ENCODE results near the gene AGFG2.
"Not testable (repeated sequence)": the region's sequence is repeated elsewhere in the genome, so short reads cannot be mapped to it uniquely, and the experiment has no call there.

The AGFG2 gene

DNA sequence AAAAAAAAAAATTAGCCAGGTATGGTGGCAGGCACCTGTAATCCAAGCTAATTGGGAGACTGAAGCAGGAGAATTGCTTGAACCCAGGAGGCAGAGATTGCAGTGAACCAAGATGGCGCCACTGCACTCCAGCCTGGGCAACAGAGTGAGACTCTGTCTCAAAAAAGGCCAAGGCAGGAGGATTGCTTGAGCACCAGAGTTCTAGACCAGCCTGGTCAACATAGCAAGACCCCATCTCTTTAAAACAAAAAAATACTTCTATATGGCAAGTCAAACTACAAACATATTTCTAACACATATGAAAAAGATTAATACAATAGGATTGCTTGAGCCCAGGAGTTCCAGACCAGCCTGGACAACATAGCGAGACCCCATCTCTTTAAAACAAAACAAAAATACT is 38.3 kb upstream of the AGFG2 start:
- ATAC-seq: not testable (repeated sequence)

DNA sequence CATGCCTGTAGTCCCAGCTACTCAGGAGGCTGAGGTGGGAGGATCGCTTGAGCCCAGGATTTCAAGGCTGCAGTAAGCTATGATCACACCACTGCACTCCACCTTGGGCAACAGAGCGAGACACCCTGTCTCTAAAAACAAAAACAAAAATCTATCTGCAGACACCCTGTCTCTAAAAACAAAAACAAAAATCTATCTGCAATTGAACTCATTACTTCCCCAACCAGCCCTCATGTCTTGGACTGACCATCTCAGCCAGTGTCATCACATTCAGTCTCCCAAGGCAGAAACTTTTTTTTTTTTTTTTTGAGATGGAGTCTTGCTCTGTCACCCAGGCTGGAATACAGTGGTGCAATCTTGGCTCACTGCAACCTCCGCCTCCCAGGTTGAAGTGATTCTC is 35.0 kb upstream of the AGFG2 start:
- ATAC-seq: peak; percentile 21; the same call in 1 of the 3 replicates

DNA sequence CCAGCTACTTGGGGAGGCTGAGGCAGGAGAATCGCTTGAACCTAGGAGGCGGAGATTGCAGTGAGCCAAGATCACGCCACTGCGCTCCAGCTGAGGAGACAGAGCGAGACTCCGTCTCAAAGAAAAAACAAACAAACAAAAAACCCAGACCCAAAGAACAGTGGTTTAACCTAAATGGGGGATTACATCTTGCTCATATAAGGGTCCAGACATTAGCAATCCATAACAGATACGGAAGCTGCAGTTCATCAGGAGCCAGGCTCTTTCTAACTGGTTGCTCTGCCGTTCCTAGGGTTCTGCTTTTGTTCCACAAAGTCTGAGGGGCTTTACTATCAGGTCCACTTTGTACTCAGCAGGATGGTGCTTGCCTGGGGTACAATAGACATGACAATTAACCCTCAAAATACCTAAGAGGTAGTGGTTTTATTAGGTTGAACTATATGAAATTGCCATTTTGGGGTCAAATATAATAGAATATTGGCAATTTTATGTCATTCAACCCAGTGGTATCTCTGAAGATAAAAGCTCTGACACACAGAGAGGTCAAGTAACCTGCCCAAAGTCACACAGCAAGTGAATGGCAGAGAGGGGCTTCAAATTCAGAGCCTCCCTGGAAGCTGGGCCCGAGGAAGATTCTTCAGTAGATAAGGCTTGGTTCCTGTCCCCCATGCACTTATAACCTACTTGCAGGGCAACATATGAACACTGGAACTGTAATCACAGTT is 34.0 kb upstream of the AGFG2 start:
- no peak for ATAC-seq
- TF ChIP-seq, protein P1, sequence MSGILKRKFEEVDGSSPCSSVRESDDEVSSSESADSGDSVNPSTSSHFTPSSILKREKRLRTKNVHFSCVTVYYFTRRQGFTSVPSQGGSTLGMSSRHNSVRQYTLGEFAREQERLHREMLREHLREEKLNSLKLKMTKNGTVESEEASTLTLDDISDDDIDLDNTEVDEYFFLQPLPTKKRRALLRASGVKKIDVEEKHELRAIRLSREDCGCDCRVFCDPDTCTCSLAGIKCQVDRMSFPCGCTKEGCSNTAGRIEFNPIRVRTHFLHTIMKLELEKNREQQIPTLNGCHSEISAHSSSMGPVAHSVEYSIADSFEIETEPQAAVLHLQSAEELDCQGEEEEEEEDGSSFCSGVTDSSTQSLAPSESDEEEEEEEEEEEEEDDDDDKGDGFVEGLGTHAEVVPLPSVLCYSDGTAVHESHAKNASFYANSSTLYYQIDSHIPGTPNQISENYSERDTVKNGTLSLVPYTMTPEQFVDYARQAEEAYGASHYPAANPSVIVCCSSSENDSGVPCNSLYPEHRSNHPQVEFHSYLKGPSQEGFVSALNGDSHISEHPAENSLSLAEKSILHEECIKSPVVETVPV (CRISPR knock-in tag; IDR thresholded peaks at IDR 0.05): no peak
- no peak for TF ChIP-seq ISL1 (CRISPR knock-in tag; IDR thresholded peaks at IDR 0.05)
- TF ChIP-seq, protein P2, sequence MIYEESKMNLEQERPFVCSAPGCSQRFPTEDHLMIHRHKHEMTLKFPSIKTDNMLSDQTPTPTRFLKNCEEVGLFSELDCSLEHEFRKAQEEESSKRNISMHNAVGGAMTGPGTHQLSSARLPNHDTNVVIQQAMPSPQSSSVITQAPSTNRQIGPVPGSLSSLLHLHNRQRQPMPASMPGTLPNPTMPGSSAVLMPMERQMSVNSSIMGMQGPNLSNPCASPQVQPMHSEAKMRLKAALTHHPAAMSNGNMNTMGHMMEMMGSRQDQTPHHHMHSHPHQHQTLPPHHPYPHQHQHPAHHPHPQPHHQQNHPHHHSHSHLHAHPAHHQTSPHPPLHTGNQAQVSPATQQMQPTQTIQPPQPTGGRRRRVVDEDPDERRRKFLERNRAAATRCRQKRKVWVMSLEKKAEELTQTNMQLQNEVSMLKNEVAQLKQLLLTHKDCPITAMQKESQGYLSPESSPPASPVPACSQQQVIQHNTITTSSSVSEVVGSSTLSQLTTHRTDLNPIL (CRISPR knock-in tag; IDR thresholded peaks at IDR 0.05; ENCODE audit: low read depth): no peak
- no peak for TF ChIP-seq ZC3H10 (CRISPR knock-in tag; IDR thresholded peaks at IDR 0.05)
- TF ChIP-seq TOX (CRISPR knock-in tag; IDR thresholded peaks at IDR 0.05; ENCODE audit: borderline replicate concordance): no peak
- TF ChIP-seq, protein P3, sequence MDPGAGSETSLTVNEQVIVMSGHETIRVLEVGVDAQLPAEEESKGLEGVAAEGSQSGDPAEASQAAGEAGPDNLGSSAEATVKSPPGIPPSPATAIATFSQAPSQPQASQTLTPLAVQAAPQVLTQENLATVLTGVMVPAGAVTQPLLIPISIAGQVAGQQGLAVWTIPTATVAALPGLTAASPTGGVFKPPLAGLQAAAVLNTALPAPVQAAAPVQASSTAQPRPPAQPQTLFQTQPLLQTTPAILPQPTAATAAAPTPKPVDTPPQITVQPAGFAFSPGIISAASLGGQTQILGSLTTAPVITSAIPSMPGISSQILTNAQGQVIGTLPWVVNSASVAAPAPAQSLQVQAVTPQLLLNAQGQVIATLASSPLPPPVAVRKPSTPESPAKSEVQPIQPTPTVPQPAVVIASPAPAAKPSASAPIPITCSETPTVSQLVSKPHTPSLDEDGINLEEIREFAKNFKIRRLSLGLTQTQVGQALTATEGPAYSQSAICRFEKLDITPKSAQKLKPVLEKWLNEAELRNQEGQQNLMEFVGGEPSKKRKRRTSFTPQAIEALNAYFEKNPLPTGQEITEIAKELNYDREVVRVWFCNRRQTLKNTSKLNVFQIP (CRISPR knock-in tag; IDR thresholded peaks at IDR 0.05; ENCODE audit: borderline replicate concordance, low read depth): no peak

DNA sequence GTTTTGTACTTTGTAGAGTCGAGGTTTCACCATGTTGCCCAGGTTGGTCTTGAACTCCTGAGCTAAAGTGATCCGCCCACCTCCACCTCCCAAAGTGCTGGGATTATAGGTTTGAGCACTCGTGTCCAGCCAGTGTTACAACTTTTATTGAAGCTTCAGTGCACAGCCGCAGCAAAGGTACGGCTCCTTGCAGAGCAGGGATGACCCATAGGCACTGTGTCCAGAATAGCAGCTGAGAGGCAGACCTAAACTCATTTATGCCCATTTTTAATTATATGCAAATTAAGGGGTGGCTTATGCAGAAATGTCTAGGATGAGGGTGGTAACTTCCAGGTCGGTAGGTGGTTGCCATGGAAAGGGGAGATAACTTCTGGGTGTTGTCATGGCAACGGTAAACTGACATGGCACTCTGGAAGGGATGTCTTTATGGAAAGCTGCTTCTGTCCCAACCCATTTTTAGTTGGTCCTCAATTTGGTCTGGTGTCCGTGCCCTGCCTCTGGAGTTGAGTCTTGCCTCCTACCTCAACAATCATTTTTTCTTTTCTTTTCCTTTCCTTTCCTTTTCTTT is 32.6 kb upstream of the AGFG2 start:
- peak; percentile 21; the same call in 1 of the 3 replicates for ATAC-seq
- no peak for TF ChIP-seq PPARA (CRISPR knock-in tag; IDR thresholded peaks at IDR 0.05; ENCODE audit: borderline replicate concordance)
- TF ChIP-seq ZNF8 (CRISPR knock-in tag; IDR thresholded peaks at IDR 0.05): no peak
- no peak for TF ChIP-seq ZNF70 (CRISPR knock-in tag; IDR thresholded peaks at IDR 0.05)
- TF ChIP-seq ZC3H10 (CRISPR knock-in tag; IDR thresholded peaks at IDR 0.05): no peak
- no peak for TF ChIP-seq TOX (CRISPR knock-in tag; IDR thresholded peaks at IDR 0.05; ENCODE audit: borderline replicate concordance)
- TF ChIP-seq, protein P4, sequence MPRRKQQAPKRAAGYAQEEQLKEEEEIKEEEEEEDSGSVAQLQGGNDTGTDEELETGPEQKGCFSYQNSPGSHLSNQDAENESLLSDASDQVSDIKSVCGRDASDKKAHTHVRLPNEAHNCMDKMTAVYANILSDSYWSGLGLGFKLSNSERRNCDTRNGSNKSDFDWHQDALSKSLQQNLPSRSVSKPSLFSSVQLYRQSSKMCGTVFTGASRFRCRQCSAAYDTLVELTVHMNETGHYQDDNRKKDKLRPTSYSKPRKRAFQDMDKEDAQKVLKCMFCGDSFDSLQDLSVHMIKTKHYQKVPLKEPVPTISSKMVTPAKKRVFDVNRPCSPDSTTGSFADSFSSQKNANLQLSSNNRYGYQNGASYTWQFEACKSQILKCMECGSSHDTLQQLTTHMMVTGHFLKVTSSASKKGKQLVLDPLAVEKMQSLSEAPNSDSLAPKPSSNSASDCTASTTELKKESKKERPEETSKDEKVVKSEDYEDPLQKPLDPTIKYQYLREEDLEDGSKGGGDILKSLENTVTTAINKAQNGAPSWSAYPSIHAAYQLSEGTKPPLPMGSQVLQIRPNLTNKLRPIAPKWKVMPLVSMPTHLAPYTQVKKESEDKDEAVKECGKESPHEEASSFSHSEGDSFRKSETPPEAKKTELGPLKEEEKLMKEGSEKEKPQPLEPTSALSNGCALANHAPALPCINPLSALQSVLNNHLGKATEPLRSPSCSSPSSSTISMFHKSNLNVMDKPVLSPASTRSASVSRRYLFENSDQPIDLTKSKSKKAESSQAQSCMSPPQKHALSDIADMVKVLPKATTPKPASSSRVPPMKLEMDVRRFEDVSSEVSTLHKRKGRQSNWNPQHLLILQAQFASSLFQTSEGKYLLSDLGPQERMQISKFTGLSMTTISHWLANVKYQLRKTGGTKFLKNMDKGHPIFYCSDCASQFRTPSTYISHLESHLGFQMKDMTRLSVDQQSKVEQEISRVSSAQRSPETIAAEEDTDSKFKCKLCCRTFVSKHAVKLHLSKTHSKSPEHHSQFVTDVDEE (CRISPR knock-in tag; IDR thresholded peaks at IDR 0.05): no peak
- no peak for TF ChIP-seq CSDC2 (CRISPR knock-in tag; IDR thresholded peaks at IDR 0.05)
- no peak for TF ChIP-seq SNAI2 (CRISPR knock-in tag; IDR thresholded peaks at IDR 0.05)
- TF ChIP-seq ZNF565 (CRISPR knock-in tag; conservative IDR thresholded peaks at IDR 0.05; ENCODE audit: low read depth): no peak

DNA sequence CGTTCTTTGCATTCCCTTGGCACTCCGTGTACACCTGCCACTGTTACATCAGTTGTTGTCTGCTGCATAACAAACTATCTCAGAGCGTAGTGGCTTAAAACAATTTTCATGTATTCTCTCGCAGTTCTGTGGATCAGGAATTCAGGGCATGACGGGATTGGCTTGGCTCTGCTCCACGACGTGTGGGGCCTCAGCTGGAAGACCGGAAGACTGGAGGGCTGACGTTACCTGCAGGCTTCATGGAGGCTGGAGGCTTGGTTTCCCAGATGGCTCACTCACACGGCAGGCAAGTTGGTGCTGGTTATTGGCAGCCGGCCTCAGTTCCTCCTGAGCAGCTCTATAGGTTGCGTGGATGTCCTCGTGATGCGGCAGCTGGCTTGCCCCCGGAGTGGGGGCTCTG is 29.8 kb upstream of the AGFG2 start:
- no peak for ATAC-seq
- TF ChIP-seq, protein P3 (CRISPR knock-in tag; IDR thresholded peaks at IDR 0.05; ENCODE audit: borderline replicate concordance, low read depth): no peak
- TF ChIP-seq ZNF8 (CRISPR knock-in tag; IDR thresholded peaks at IDR 0.05): no peak
- no peak for TF ChIP-seq ESRRG (CRISPR knock-in tag; IDR thresholded peaks at IDR 0.05)
- TF ChIP-seq BACH2 (CRISPR knock-in tag; IDR thresholded peaks at IDR 0.05; ENCODE audit: borderline replicate concordance): no peak
- TF ChIP-seq TOX (CRISPR knock-in tag; IDR thresholded peaks at IDR 0.05; ENCODE audit: borderline replicate concordance): no peak
- no peak for TF ChIP-seq ISL1 (CRISPR knock-in tag; IDR thresholded peaks at IDR 0.05)
- no peak for TF ChIP-seq PPARA (CRISPR knock-in tag; IDR thresholded peaks at IDR 0.05; ENCODE audit: borderline replicate concordance)
- no peak for TF ChIP-seq ZFP3 (CRISPR knock-in tag; IDR thresholded peaks at IDR 0.05)
- TF ChIP-seq, protein P4 (CRISPR knock-in tag; IDR thresholded peaks at IDR 0.05): no peak
- TF ChIP-seq SNAI2 (CRISPR knock-in tag; IDR thresholded peaks at IDR 0.05): no peak
- no peak for TF ChIP-seq ZNF70 (CRISPR knock-in tag; IDR thresholded peaks at IDR 0.05)
- no peak for TF ChIP-seq ARNTL (CRISPR knock-in tag; IDR thresholded peaks at IDR 0.05; ENCODE audit: borderline replicate concordance, low read depth)
- TF ChIP-seq ZC3H10 (CRISPR knock-in tag; IDR thresholded peaks at IDR 0.05): no peak
- TF ChIP-seq GLIS3 (CRISPR knock-in tag; IDR thresholded peaks at IDR 0.05): no peak

Measured in SK-N-SH treated with all-trans-retinoic acid at 6 μM for 48 hours (cell line).